Measurements from ENCODE around the gene EVC. TPM values are rescaled to one million over a fixed set of nuclear protein-coding genes. Genes with fewer than 3 reads are reported as not detected.

The EVC gene
- total and polyA plus RNA-seq, 2 of the 8 experiments (the other 6 are each of a cell fraction or from before 2014, with no cell fraction given) = 2.6 to 9.8 TPM

- no peak for TF ChIP-seq E2F6 (IDR thresholded peaks at IDR 0.05)
- TF ChIP-seq SIX5 (IDR thresholded peaks at IDR 0.05; ENCODE audit: low read depth, low read length) = no peak
- TF ChIP-seq CREB1 (IDR thresholded peaks at IDR 0.05) = no peak
- no peak for TF ChIP-seq TAF7 (optimal IDR thresholded peaks at IDR 0.05; ENCODE audit: borderline replicate concordance, low read depth, low read length)
- TF ChIP-seq SIN3A (conservative IDR thresholded peaks at IDR 0.05 in 1 of 2, IDR thresholded peaks at IDR 0.05 in 1 of 2; ENCODE audit: low read depth in 1 of 2, low read length in 2 of 2) = no peak
- TF ChIP-seq POLR2AphosphoS5 (IDR thresholded peaks at IDR 0.05; ENCODE audit: low read depth, low read length) = no peak
Measured at GRCh38 chr4:5685296-5685695, 25.7 kb upstream of the EVC start (continued).

Data from H1 (cell line).